ENCODE measurements around the gene WDFY4. TPM values are rescaled to one million over a fixed set of nuclear protein-coding genes. Genes with fewer than 3 reads are reported as not detected.

Gene WDFY4
- total RNA-seq, 4 donors from 2014 or later: 0.61 to 3.8 (median 0.88) TPM

GRCh38 chr10:48707472-48707871, 22.8 kb downstream of the WDFY4 start:
- DNase-seq: no peak
- Histone ChIP-seq H3K27me3 (peaks cover 0 to 9% (median 0%) of the 10 kb centered on the region in 4 donors), H3K9me3 (no peaks in the 10 kb centered on the region), H3K27ac (no peak overlapping the region), H3K4me1 (peaks cover 0 to 30% (median 5%) of the 10 kb centered on the region in 3 donors), H3K4me3 (no peak overlapping the region), H3K36me3 (no peaks in the 10 kb centered on the region)
- intact Hi-C loops (cut with DNase I): no loop called here
- TF ChIP-seq CTCF (IDR thresholded peaks at IDR 0.05): no peak
- TF ChIP-seq POLR2A (IDR thresholded peaks at IDR 0.05): no peak
- 54 to 59% methylated on average over 2 of the region's 2 CpGs for WGBS, 2 donors

- intact Hi-C loops (cut with DNase I): no loop called here
- WGBS, 2 donors: 50 to 52% methylated on average over 5 of the region's 5 CpGs
Measured at GRCh38 chr10:48708144-48708543, 23.5 kb downstream of the WDFY4 start.

GRCh38 chr10:48710647-48711275, 26.1 kb downstream of the WDFY4 start:
- intact Hi-C loops (cut with DNase I): no loop called here
- no peak for TF ChIP-seq CTCF (IDR thresholded peaks at IDR 0.05)
- TF ChIP-seq POLR2A (IDR thresholded peaks at IDR 0.05): no peak
- no peak for DNase-seq
- 52 to 60% methylated on average over 6 of the region's 6 CpGs for WGBS, 2 donors
- Histone ChIP-seq H3K36me3 (no peaks in the 10 kb centered on the region), H3K9me3 (peaks cover 0 to 7% (median 0%) of the 10 kb centered on the region in 3 donors), H3K27me3 (no peaks in the 10 kb centered on the region), H3K4me1 (peaks cover 0 to 7% (median 0%) of the 10 kb centered on the region in 3 donors), H3K4me3 (no peak overlapping the region), H3K27ac (no peak overlapping the region)

More at GRCh38 chr10:48708144-48708543, 23.5 kb downstream of the WDFY4 start:
- Histone ChIP-seq H3K4me3 (no peak overlapping the region), H3K4me1 (peaks cover 0 to 25% (median 5%) of the 10 kb centered on the region in 3 donors), H3K9me3 (no peaks in the 10 kb centered on the region), H3K27me3 (peaks cover 0 to 9% (median 0%) of the 10 kb centered on the region in 4 donors), H3K27ac (no peak overlapping the region), H3K36me3 (no peaks in the 10 kb centered on the region)
- DNase-seq: no peak
- TF ChIP-seq CTCF (IDR thresholded peaks at IDR 0.05): no peak
- TF ChIP-seq POLR2A (IDR thresholded peaks at IDR 0.05): no peak

- H3K36me3 ChIP-seq: no peaks in the 10 kb centered on the region
- peaks cover 0 to 7% (median 0%) of the 10 kb centered on the region in 3 donors for H3K4me1 ChIP-seq
- intact Hi-C loops (cut with DNase I): no loop called here
- WGBS, 2 donors: 68 to 74% methylated on average over 3 of the region's 3 CpGs
- no peak overlapping the region for H3K4me3 ChIP-seq
- H3K9me3 ChIP-seq: peaks cover 0 to 7% (median 0%) of the 10 kb centered on the region in 3 donors
- DNase-seq: no peak
- H3K27me3 ChIP-seq: no peaks in the 10 kb centered on the region
- TF ChIP-seq CTCF (IDR thresholded peaks at IDR 0.05): no peak
- TF ChIP-seq POLR2A (IDR thresholded peaks at IDR 0.05): no peak
- H3K27ac ChIP-seq: no peak overlapping the region
Measured at GRCh38 chr10:48711830-48712229, 27.2 kb downstream of the WDFY4 start.

DNA sequence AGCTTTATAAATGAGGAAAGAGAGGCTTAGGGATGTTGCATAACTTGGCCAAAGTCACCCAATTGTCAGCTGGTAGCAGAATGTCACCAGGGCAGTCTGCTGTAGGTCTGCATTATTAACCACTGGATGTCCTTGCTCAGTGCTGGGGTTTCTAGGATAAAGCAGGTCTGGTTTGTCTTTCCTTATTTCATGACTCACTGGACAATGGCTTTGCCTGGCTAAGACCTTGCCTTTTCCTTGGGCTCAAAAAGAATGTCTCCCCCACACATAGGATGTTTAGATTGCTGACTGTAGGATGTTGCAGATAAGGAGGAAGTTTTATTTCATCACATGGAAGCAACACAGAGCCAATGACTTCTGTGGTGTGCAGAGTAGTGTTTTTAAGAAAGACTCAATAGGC, 29.4 kb downstream of the WDFY4 start:
- intact Hi-C loops (cut with DNase I): no loop called here
- TF ChIP-seq POLR2A (IDR thresholded peaks at IDR 0.05): no peak
- TF ChIP-seq CTCF (IDR thresholded peaks at IDR 0.05): no peak
- Histone ChIP-seq H3K4me3 (no peak overlapping the region), H3K4me1 (no peaks in the 10 kb centered on the region), H3K27ac (peak overlapping the region in 1 of 4 donors; percentile 16), H3K27me3 (no peaks in the 10 kb centered on the region), H3K9me3 (peaks cover 0 to 7% (median 0%) of the 10 kb centered on the region in 3 donors), H3K36me3 (no peaks in the 10 kb centered on the region)
- DNase-seq: no peak
